LNCaP clone FGC (cell line): ENCODE measurements around the gene PDLIM4.

Experiments
- DNase-seq: peaks from one replicate; pipeline ENCODE4 v3.0.0-alpha.2; 2011; ENCODE audit warnings: low read depth
- H3K4me3 ChIP-seq: 2 replicates; pipeline ENCODE4 v1.5.1; 2011; ENCODE audit warnings: mild to moderate bottlenecking, low read depth, low read length, control low read depth
- CTCF ChIP-seq: IDR thresholded peaks from 2 replicates; pipeline ENCODE4 v1.5.1; 2012; ENCODE audit warnings: mild to moderate bottlenecking; ENCODE audit not compliant: control insufficient read depth, insufficient read depth; ENCODE audit errors: extremely low read depth

The PDLIM4 gene

DNA sequence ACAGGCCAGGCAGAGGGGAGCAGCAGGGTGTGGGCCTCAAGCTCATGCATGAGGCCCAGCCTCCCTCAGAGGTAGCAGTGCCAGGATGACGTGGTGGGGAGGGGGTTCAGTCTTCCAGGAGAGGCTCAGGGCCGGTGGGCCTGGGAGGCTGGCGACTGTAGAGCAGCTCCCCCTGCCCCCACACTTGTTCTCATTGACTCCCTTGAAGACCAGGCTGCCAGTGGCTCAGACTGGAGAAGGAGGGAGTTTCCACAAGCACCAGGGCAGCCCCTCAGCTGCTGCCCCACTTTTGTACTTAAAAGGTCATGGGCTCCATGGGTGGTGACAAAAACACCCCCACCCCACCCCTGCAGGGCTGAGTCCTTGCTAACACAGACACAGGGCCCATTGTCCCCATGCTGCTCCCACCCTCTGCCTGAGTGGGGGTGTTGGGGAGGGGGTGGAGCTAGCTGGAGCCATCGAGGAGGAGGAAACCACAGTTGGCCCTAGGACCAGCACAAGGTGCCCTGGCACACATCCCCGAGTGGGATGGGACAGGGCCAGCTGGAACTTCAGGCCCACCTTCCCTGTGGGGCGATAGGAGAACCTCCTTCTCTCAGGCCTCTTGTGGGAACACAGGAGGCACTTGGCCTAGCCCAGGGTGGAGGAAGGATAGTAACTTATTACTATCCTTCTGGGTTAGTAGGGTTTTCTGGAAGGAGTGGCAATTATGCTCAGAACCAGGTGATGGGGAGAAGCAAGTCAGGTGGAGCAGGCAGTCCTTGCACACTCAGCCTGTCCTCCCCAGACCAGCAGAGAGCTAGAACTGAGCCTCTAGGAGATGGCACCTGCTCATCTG lies 10.7 kb downstream of the PDLIM4 start:
- no peak overlapping the region for H3K4me3 ChIP-seq
- no peak for TF ChIP-seq CTCF
- DNase-seq, result no peak

GRCh38 chr5:132268769-132269551 lies 11.5 kb downstream of the PDLIM4 start:
- H3K4me3 ChIP-seq, result no peak overlapping the region
- TF ChIP-seq CTCF, result no peak
- DNase-seq, result no peak

GRCh38 chr5:132269635-132270334 lies 12.3 kb downstream of the PDLIM4 start:
- no peak for DNase-seq
- no peak overlapping the region for H3K4me3 ChIP-seq
- no peak for TF ChIP-seq CTCF

- no peak overlapping the region for H3K4me3 ChIP-seq
- DNase-seq, result no peak
- no peak for TF ChIP-seq CTCF
Observed at GRCh38 chr5:132270335-132270665, 12.8 kb downstream of the PDLIM4 start.

DNA sequence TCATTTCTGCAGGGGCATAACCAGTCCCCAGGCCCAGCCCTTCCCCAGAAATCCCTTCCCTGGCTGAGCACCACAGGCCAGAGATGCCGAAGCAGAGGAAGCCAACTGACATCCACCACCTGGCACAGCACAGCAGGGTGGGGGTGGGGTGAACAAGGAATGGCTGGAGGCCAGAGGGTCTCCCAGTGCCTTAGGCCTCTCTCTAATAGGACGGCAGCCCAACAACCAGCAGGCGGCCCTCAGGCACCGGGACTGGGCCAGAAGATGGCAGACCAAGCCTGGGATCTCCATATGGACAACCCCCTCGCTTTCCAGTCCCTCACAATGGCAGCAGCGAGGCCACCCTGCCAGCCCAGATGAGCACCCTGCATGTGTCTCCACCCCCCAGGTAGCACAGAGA lies 13.2 kb downstream of the PDLIM4 start:
- TF ChIP-seq CTCF, result no peak
- no peak for DNase-seq
- H3K4me3 ChIP-seq, result no peak overlapping the region

DNA sequence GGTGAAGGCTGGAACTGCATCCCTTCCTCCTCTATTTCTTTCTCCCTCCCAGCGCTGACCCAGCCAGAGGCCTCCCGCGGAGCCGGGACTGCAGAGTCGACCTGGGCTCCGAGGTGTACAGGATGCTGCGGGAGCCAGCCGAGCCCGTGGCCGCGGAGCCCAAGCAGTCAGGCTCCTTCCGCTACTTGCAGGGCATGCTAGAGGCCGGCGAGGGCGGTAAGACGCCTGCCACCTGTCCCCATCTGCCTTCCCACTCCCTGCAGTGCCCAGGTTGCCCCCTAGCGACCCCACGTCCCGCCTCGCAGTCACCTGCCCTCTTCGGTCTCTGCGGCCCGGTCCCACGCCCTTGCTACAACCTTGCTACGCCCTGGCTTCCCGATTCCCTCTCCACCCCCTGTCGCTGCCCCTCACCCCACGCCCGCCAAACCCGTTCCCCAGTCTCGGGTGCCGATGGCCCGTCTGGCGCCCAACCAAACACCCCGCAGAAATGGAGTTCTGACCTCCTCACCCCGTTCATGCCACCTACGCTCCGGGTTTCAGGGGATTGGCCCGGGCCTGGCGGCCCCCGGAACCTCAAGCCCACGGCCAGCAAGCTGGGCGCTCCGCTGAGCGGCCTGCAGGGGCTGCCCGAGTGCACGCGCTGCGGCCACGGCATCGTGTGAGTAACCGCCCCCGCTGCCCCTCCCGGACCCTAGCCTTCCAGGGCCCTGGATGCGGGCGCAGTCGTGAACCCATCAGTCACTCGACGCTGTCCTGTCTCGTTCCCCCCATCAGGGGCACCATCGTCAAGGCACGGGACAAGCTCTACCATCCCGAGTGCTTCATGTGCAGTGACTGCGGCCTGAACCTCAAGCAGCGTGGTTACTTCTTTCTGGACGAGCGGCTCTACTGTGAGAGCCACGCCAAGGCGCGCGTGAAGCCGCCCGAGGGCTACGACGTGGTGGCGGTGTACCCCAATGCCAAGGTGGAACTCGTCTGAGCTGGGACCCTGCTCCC lies 14.1 kb downstream of the PDLIM4 start:
- H3K4me3 ChIP-seq, result no peak overlapping the region
- no peak for DNase-seq
- TF ChIP-seq CTCF, result no peak
